GM23248 (cell line): Measurements from ENCODE around the gene SUSD2. TPM values are rescaled to one million over a fixed set of nuclear protein-coding genes. Genes with fewer than 3 reads are reported as not detected.
"Not testable (repeated sequence)": the region's sequence is repeated elsewhere in the genome, so short reads cannot be mapped to it uniquely, and the experiment has no call there.

Experiments
- DNase-seq: peaks from one replicate; pipeline ENCODE4 v3.0.0-alpha.2; 2015
- H2AFZ ChIP-seq: fragments of 200-600 bp; sonication (generic); 2 replicates; pipeline ENCODE4 v1.6.1; 2016; ENCODE audit warnings: antibody characterized with exemption
- H3F3A ChIP-seq: fragments of 200-600 bp; sonication (generic); 2 replicates; pipeline ENCODE4 v1.6.1; 2016; ENCODE audit warnings: mild to moderate bottlenecking, antibody characterized with exemption, mixed run types; ENCODE audit not compliant: insufficient read depth
- H3K27ac ChIP-seq: fragments of 200-600 bp; sonication (generic); 2 replicates; pipeline ENCODE4 v1.5.1; 2016; ENCODE audit warnings: mild to moderate bottlenecking
- H3K27me3 ChIP-seq: fragments of 200-600 bp; sonication (generic); replicated peaks from 2 replicates; pipeline ENCODE4 v1.6.1; 2016; ENCODE audit warnings: mild to moderate bottlenecking; ENCODE audit not compliant: insufficient read depth
- H3K36me3 ChIP-seq: fragments of 200-600 bp; sonication (generic); 2 replicates; pipeline ENCODE4 v1.6.1; 2016; ENCODE audit warnings: low read depth, mild to moderate bottlenecking
- H3K4me1 ChIP-seq: fragments of 200-600 bp; sonication (generic); 2 replicates; pipeline ENCODE4 v1.6.1; 2016; ENCODE audit warnings: mild to moderate bottlenecking; ENCODE audit not compliant: insufficient read depth
- H3K4me2 ChIP-seq: fragments of 200-600 bp; sonication (generic); one replicate; pipeline ENCODE4 v1.6.1; 2016; ENCODE audit warnings: mild to moderate bottlenecking; ENCODE audit not compliant: unreplicated experiment
- H3K4me3 ChIP-seq: fragments of 200-600 bp; sonication (generic); 2 replicates; pipeline ENCODE4 v1.5.1; 2016; ENCODE audit warnings: mild to moderate bottlenecking
- H3K79me2 ChIP-seq: fragments of 200-600 bp; sonication (generic); 2 replicates; pipeline ENCODE4 v1.6.1; 2016; ENCODE audit warnings: mild to moderate bottlenecking; ENCODE audit not compliant: insufficient read depth
- H3K9ac ChIP-seq: fragments of 200-600 bp; sonication (generic); 2 replicates; pipeline ENCODE4 v1.6.1; 2016; ENCODE audit warnings: mild to moderate bottlenecking
- H3K9me2 ChIP-seq: fragments of 200-600 bp; sonication (generic); 2 replicates; pipeline ENCODE4 v1.6.1; 2016; ENCODE audit warnings: mixed run types, mild to moderate bottlenecking, moderate library complexity; ENCODE audit not compliant: insufficient read depth
- H3K9me3 ChIP-seq: fragments of 200-600 bp; sonication (generic); one replicate; pipeline ENCODE4 v1.6.1; 2017; ENCODE audit warnings: low read depth
- H4K20me1 ChIP-seq: fragments of 200-600 bp; sonication (generic); 2 replicates; pipeline ENCODE4 v1.6.0; 2016; ENCODE audit not compliant: insufficient read depth
- EZH2 ChIP-seq: fragments of 200-600 bp; sonication (generic); IDR thresholded peaks from 2 replicates; pipeline ENCODE4 v1.6.1; 2018; ENCODE audit warnings: antibody characterized with exemption, mild to moderate bottlenecking; ENCODE audit not compliant: insufficient read depth, poor library complexity, severe bottlenecking
- EZH2phosphoT487 ChIP-seq: fragments of 200-600 bp; sonication (generic); IDR thresholded peaks from 2 replicates; pipeline ENCODE4 v1.6.1; 2018; ENCODE audit warnings: antibody characterized with exemption, moderate library complexity, mild to moderate bottlenecking, low read depth; ENCODE audit not compliant: insufficient read depth
- WGBS, 2 experiments: methylation state at CpG; one replicate each; pipeline ENCODE4 v1.1.6; 2015 to 2017; ENCODE audit warnings: low lambda C conversion rate in 2 of 2, low coverage in 1 of 2; ENCODE audit errors: missing lambda C conversion rate in 2 of 2; 5-methylcytosine and 5-hydroxymethylcytosine counted together
- in situ Hi-C: fragments of 300-500 bp; cut with MboI; formaldehyde crosslinking; loops from 2 replicates; pipeline ENCODE4 v1.15.0; 2020
- polyA plus RNA-seq: library from polyadenylated mRNA; unstranded; fragments of >200 nt; fragmentation: Nextera tagmentation; extraction: Ambion mirVana; gene quantifications from 2 replicates; pipeline ENCODE4 v1.2.1, GENCODE V29; 2016
- total RNA-seq: library from RNA; depleted of rRNA; stranded (reverse); fragments of >200 nt; shearing (Covaris generic); gene quantifications from 2 replicates; pipeline ENCODE4 v1.2.3, GENCODE V29; 2014; rRNA removed

Gene SUSD2
- total and polyA plus RNA-seq, 2 experiments from 2014 or later, result 0.24 TPM; not detected in 1

DNA sequence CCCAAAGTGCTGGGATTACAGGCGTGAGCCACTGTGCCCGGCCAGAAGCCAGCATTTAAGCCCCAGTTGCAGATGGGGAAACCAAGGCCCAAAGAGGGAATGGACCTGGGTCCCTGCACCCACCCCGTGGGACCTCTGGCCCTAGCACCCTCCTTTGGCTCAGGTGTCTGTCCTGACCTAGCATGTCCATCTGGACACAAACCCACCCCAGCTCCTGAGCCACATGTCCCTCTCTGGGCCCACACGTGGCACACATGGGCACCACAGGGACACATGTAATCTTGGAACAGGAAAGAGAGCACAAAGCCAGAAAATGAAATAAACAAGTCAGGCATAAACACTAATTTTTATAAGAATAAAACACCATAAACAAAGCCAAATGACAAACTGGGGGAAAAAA is 54.0 kb downstream of the SUSD2 start:
- Histone ChIP-seq H3K27ac (no peak overlapping the region), H3K36me3 (no peaks in the 10 kb centered on the region), H3K4me1 (no peaks in the 10 kb centered on the region), H3K9me3 (no peaks in the 10 kb centered on the region), H3K9me2 (no peaks in the 10 kb centered on the region), H3K4me3 (no peak overlapping the region), H2AFZ (no peak overlapping the region), H4K20me1 (no peaks in the 10 kb centered on the region), H3K79me2 (no peaks in the 10 kb centered on the region), H3K9ac (no peak overlapping the region), H3K4me2 (no peak overlapping the region), H3K27me3 (no peaks in the 10 kb centered on the region), H3F3A (no peaks in the 10 kb centered on the region)
- no peak for TF ChIP-seq EZH2phosphoT487
- TF ChIP-seq EZH2, result no peak
- WGBS, 2 experiments, result 73 to 74% methylated on average over 4 of the region's 4 CpGs
- in situ Hi-C loops, result no loop called here
- no peak for DNase-seq

DNA sequence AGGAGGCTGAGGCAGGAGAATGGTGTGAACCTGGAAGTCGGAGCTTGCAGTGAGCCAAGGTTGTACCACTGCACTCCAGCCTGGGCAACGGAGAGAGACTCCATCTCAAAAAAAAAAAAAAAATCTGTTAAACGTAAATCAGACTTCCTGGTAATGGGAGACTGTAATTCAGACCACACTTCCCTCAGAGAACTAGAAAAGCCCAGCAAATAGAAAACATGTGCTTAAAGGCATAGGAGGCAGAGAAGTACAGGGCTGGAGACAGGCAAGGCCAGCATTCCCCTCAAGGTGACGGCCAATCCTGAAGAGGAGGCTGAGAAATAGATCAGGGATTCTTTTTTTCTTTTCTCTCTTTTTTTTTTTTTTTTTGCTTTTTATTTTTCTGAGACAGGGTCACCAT is 55.4 kb downstream of the SUSD2 start:
- no peak for TF ChIP-seq EZH2phosphoT487
- TF ChIP-seq EZH2, result no peak
- Histone ChIP-seq H3K9me3 (no peaks in the 10 kb centered on the region), H3K9ac (no peak overlapping the region), H3K36me3 (no peaks in the 10 kb centered on the region), H3K4me3 (no peak overlapping the region), H3K79me2 (no peaks in the 10 kb centered on the region), H3K27ac (no peak overlapping the region), H4K20me1 (no peaks in the 10 kb centered on the region), H2AFZ (no peak overlapping the region), H3K4me2 (no peak overlapping the region), H3F3A (no peaks in the 10 kb centered on the region), H3K27me3 (no peaks in the 10 kb centered on the region), H3K9me2 (no peaks in the 10 kb centered on the region), H3K4me1 (no peaks in the 10 kb centered on the region)
- DNase-seq, result no peak
- WGBS, 2 experiments, result 42 to 60% methylated on average over 4 of the region's 4 CpGs
- in situ Hi-C loops, result no loop called here

DNA sequence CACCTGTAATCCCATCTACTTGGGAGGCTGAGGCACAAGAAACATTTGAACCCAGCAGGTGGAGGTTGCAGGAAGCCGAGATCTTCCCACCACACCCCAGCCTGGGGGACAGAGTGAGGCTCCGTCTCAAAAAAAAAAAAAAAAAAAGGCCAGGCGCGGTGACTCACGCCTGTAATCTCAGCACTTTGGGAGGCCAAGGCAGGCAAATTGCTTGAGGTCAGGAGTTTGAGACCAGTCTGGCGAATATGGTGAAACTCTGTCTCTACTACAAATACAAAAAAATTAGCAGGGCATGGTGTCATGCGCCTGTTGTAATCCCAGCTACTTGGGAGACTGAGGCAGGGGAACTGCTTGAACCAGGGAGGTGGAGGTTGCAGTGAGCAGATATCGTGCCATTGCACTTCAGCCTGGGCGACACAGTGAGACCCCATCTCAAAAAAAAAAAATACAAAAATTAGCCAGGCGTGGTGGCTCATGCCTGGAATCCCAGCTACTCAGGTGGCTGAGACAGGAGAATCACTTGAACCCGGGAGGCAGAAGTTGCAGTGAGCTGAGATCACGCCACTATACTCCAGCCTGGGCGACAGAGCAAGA is 56.9 kb downstream of the SUSD2 start:
- H3K4me2 ChIP-seq, H3K4me3 ChIP-seq, H3K9me3 ChIP-seq, H3K27ac ChIP-seq, H2AFZ ChIP-seq, H3K27me3 ChIP-seq, DNase-seq, H3K4me1 ChIP-seq, H3K79me2 ChIP-seq, H4K20me1 ChIP-seq, H3K36me3 ChIP-seq, H3F3A ChIP-seq, H3K9me2 ChIP-seq, in situ Hi-C loops, H3K9ac ChIP-seq: not testable (repeated sequence)
- 94 to 96% methylated on average over 13 of the region's 13 CpGs for WGBS, 2 experiments

Other genes starting within 250 kb of the SUSD2 start
- gene GSTT2B, start 220.3 kb upstream of the SUSD2 start, total RNA-seq, result 5.3 and 8.7 TPM in 2 replicates
- gene GSTT2B, start 220.3 kb upstream of the SUSD2 start, polyA plus RNA-seq, result 13.7 and 15.6 TPM in 2 replicates
- not detected in 2 replicates for gene DDTL, start 214.6 kb upstream of the SUSD2 start, total RNA-seq
- gene DDTL, start 214.6 kb upstream of the SUSD2 start, polyA plus RNA-seq, result 1.3 and 2.4 TPM in 2 replicates
- 80.8 and 96.1 TPM in 2 replicates for gene DDT, start 207.0 kb upstream of the SUSD2 start, total RNA-seq
- 163 and 164 TPM in 2 replicates for gene DDT, start 207.0 kb upstream of the SUSD2 start, polyA plus RNA-seq
- gene GSTT2, start 201.4 kb upstream of the SUSD2 start, total RNA-seq, result 0.65 and 2.1 TPM in 2 replicates
- 1.2 and 1.4 TPM in 2 replicates for gene GSTT2, start 201.4 kb upstream of the SUSD2 start, polyA plus RNA-seq
- gene GSTT4, start 176.0 kb upstream of the SUSD2 start, total RNA-seq, result not detected in 2 replicates
- not detected in 2 replicates for gene GSTT4, start 176.0 kb upstream of the SUSD2 start, polyA plus RNA-seq
- gene CABIN1, start 170.2 kb upstream of the SUSD2 start, total RNA-seq, result 21.5 and 28.7 TPM in 2 replicates
- 10.6 and 14.3 TPM in 2 replicates for gene CABIN1, start 170.2 kb upstream of the SUSD2 start, polyA plus RNA-seq
- 0.38 and 1.3 TPM in 2 replicates for gene GGT5, start 63.6 kb downstream of the SUSD2 start, total RNA-seq
- 5.0 and 5.1 TPM in 2 replicates for gene GGT5, start 63.6 kb downstream of the SUSD2 start, polyA plus RNA-seq
- 34.0 and 39.1 TPM in 2 replicates for gene SPECC1L, start 89.3 kb downstream of the SUSD2 start, total RNA-seq
- gene SPECC1L, start 89.3 kb downstream of the SUSD2 start, polyA plus RNA-seq, result 21.1 and 23.9 TPM in 2 replicates
- gene ADORA2A, start 246.1 kb downstream of the SUSD2 start, total RNA-seq, result 0.54 and 0.89 TPM in 2 replicates
- gene ADORA2A, start 246.1 kb downstream of the SUSD2 start, polyA plus RNA-seq, result 0.30 and 0.64 TPM in 2 replicates